KMS-11 (cell line): ENCODE data around the gene PTPN1.

Experiments
- H2AFZ ChIP-seq: fragments of 200-600 bp; sonication (generic); 2 replicates; pipeline ENCODE4 v1.6.1; 2016; ENCODE audit warnings: antibody characterized with exemption, mixed run types, low read depth
- H3K27ac ChIP-seq: fragments of 200-600 bp; sonication (generic); 2 replicates; pipeline ENCODE4 v1.6.1; 2016; ENCODE audit warnings: mild to moderate bottlenecking, mixed run types
- H3K27me3 ChIP-seq: fragments of 200-600 bp; sonication (generic); 2 replicates; pipeline ENCODE4 v1.6.1; 2017; ENCODE audit warnings: mild to moderate bottlenecking, low read depth, mixed run types, moderate library complexity; ENCODE audit not compliant: insufficient read depth
- H3K36me3 ChIP-seq: fragments of 200-600 bp; sonication (generic); 2 replicates; pipeline ENCODE4 v1.6.1; 2017; ENCODE audit warnings: mild to moderate bottlenecking, mixed run types; ENCODE audit not compliant: insufficient read depth
- H3K4me1 ChIP-seq: fragments of 200-600 bp; sonication (generic); 2 replicates; pipeline ENCODE4 v1.6.1; 2016; ENCODE audit warnings: mild to moderate bottlenecking, low read depth, mixed run types; ENCODE audit not compliant: poor library complexity, severe bottlenecking
- H3K4me2 ChIP-seq: fragments of 200-600 bp; sonication (generic); 2 replicates; pipeline ENCODE4 v1.7.0; 2016; ENCODE audit warnings: mild to moderate bottlenecking, mixed run types
- H3K4me3 ChIP-seq: fragments of 200-600 bp; sonication (generic); IDR thresholded peaks from 2 replicates; pipeline ENCODE4 v1.6.1; 2017; ENCODE audit warnings: low read depth, low read length, mixed read lengths; ENCODE audit not compliant: insufficient read depth
- H3K79me2 ChIP-seq: fragments of 200-600 bp; sonication (generic); 2 replicates; pipeline ENCODE4 v1.6.1; 2016; ENCODE audit warnings: low read depth, mixed run types; ENCODE audit not compliant: insufficient read depth
- H3K9ac ChIP-seq: fragments of 200-600 bp; sonication (generic); 2 replicates; pipeline ENCODE4 v1.6.1; 2016; ENCODE audit warnings: mild to moderate bottlenecking, mixed run types
- H4K20me1 ChIP-seq: fragments of 200-600 bp; sonication (generic); 2 replicates; pipeline ENCODE4 v1.6.1; 2016; ENCODE audit warnings: mild to moderate bottlenecking, mixed run types; ENCODE audit not compliant: insufficient read depth
- CTCF ChIP-seq: fragments of 200-600 bp; sonication (generic); conservative IDR thresholded peaks from 2 replicates; pipeline ENCODE4 v1.6.1; 2017; ENCODE audit warnings: low read depth, mild to moderate bottlenecking, antibody characterized with exemption, low read length, moderate library complexity, mixed read lengths

Gene PTPN1

GRCh38 chr20:50601511-50602431 is 91.6 kb downstream of the PTPN1 start:
- H3K4me3 ChIP-seq: no peak overlapping the region
- H3K4me2 ChIP-seq: no peak overlapping the region; the same call in 1 of the 2 replicates
- no peak overlapping the region for H2AFZ ChIP-seq
- no peak overlapping the region for H3K27ac ChIP-seq
- H3K9ac ChIP-seq: no peak overlapping the region
- H3K4me1 ChIP-seq: peaks cover 12% of the 10 kb centered on the region
- H3K36me3 ChIP-seq: no peaks in the 10 kb centered on the region
- H3K79me2 ChIP-seq: no peaks in the 10 kb centered on the region
- no peak for TF ChIP-seq CTCF
- H4K20me1 ChIP-seq: no peaks in the 10 kb centered on the region
- H3K27me3 ChIP-seq: no peaks in the 10 kb centered on the region

- no peak for TF ChIP-seq CTCF
- Histone ChIP-seq H3K27ac (no peak overlapping the region), H3K36me3 (no peaks in the 10 kb centered on the region), H3K4me2 (no peak overlapping the region), H3K9ac (no peak overlapping the region), H3K79me2 (no peaks in the 10 kb centered on the region), H3K27me3 (no peaks in the 10 kb centered on the region), H2AFZ (no peak overlapping the region), H3K4me1 (peaks cover 12% of the 10 kb centered on the region), H4K20me1 (no peaks in the 10 kb centered on the region), H3K4me3 (no peak overlapping the region)
These were observed 92.4 kb downstream of the PTPN1 start for GRCh38 chr20:50602432-50603088.

- TF ChIP-seq CTCF: no peak
- H3K4me1 ChIP-seq: peaks cover 12% of the 10 kb centered on the region
- no peaks in the 10 kb centered on the region for H3K79me2 ChIP-seq
- no peak overlapping the region for H3K27ac ChIP-seq
- no peak overlapping the region for H3K4me2 ChIP-seq
- no peaks in the 10 kb centered on the region for H3K27me3 ChIP-seq
- H3K4me3 ChIP-seq: no peak overlapping the region
- H3K36me3 ChIP-seq: no peaks in the 10 kb centered on the region
- no peak overlapping the region for H3K9ac ChIP-seq
- no peaks in the 10 kb centered on the region for H4K20me1 ChIP-seq
- H2AFZ ChIP-seq: no peak overlapping the region
These were observed 94.3 kb downstream of the PTPN1 start for GRCh38 chr20:50604451-50604850.

- Histone ChIP-seq H3K4me2 (no peak overlapping the region), H3K27me3 (no peaks in the 10 kb centered on the region), H3K27ac (no peak overlapping the region), H3K9ac (no peak overlapping the region), H4K20me1 (no peaks in the 10 kb centered on the region), H3K4me1 (peaks cover 12% of the 10 kb centered on the region), H3K79me2 (no peaks in the 10 kb centered on the region), H2AFZ (no peak overlapping the region), H3K36me3 (no peaks in the 10 kb centered on the region), H3K4me3 (no peak overlapping the region)
- TF ChIP-seq CTCF: no peak
These were observed 95.0 kb downstream of the PTPN1 start for GRCh38 chr20:50605136-50605535.
